ENCODE results near the gene GTF2IRD2.
A peak's percentile ranks its signal among the peaks of the same experiment; 100 is the strongest.
"Not testable (repeated sequence)": the region's sequence is repeated elsewhere in the genome, so short reads cannot be mapped to it uniquely, and the experiment has no call there.

Gene GTF2IRD2

GRCh38 chr7:74797848-74798622 is 53.4 kb downstream of the GTF2IRD2 start:
- DNase-seq (ENCODE audit: low read depth, low spot score); H3K4me3 ChIP-seq (ENCODE audit: low read length): not testable (repeated sequence)

- not testable (repeated sequence) for DNase-seq (ENCODE audit: low read depth, low spot score); H3K4me3 ChIP-seq (ENCODE audit: low read length)
Observed at GRCh38 chr7:74789200-74789736, 62.1 kb downstream of the GTF2IRD2 start.

GRCh38 chr7:74788369-74789150 is 62.8 kb downstream of the GTF2IRD2 start:
- DNase-seq (ENCODE audit: low read depth, low spot score): peak; percentile 67
- H3K4me3 ChIP-seq (ENCODE audit: low read length): not testable (repeated sequence)

GRCh38 chr7:74783595-74783994 is 67.8 kb downstream of the GTF2IRD2 start:
- H3K4me3 ChIP-seq (ENCODE audit: low read length); DNase-seq (ENCODE audit: low read depth, low spot score): not testable (repeated sequence)

- not testable (repeated sequence) for DNase-seq (ENCODE audit: low read depth, low spot score); H3K4me3 ChIP-seq (ENCODE audit: low read length)
Observed at GRCh38 chr7:74781746-74782145, 69.7 kb downstream of the GTF2IRD2 start.

- H3K4me3 ChIP-seq (ENCODE audit: low read length); DNase-seq (ENCODE audit: low read depth, low spot score): not testable (repeated sequence)
Observed at GRCh38 chr7:74779053-74779452, 72.4 kb downstream of the GTF2IRD2 start.

- DNase-seq (ENCODE audit: low read depth, low spot score); H3K4me3 ChIP-seq (ENCODE audit: low read length): not testable (repeated sequence)
Observed at GRCh38 chr7:74775111-74775510, 76.3 kb downstream of the GTF2IRD2 start.

GRCh38 chr7:74773760-74774750 is 77.3 kb downstream of the GTF2IRD2 start, which contains the start of gene NCF1:
NCF1 (plus strand) TSS chr7:74774011; CDS start chr7:74774032, 21 bp downstream.
- not testable (repeated sequence) for DNase-seq (ENCODE audit: low read depth, low spot score); H3K4me3 ChIP-seq (ENCODE audit: low read length)

- H3K4me3 ChIP-seq (ENCODE audit: low read length); DNase-seq (ENCODE audit: low read depth, low spot score): not testable (repeated sequence)
Observed at GRCh38 chr7:74772093-74772492, 79.3 kb downstream of the GTF2IRD2 start.

- not testable (repeated sequence) for DNase-seq (ENCODE audit: low read depth, low spot score); H3K4me3 ChIP-seq (ENCODE audit: low read length)
Observed at GRCh38 chr7:74770062-74770461, 81.3 kb downstream of the GTF2IRD2 start.

- H3K4me3 ChIP-seq (ENCODE audit: low read length); DNase-seq (ENCODE audit: low read depth, low spot score): not testable (repeated sequence)
Observed at GRCh38 chr7:74766991-74767390, 84.4 kb downstream of the GTF2IRD2 start.

GRCh38 chr7:74766509-74766908 is 84.9 kb downstream of the GTF2IRD2 start:
- H3K4me3 ChIP-seq (ENCODE audit: low read length); DNase-seq (ENCODE audit: low read depth, low spot score): not testable (repeated sequence)

- not testable (repeated sequence) for H3K4me3 ChIP-seq (ENCODE audit: low read length); DNase-seq (ENCODE audit: low read depth, low spot score)
Observed at GRCh38 chr7:74765205-74765918, 86.0 kb downstream of the GTF2IRD2 start.

- not testable (repeated sequence) for DNase-seq (ENCODE audit: low read depth, low spot score); H3K4me3 ChIP-seq (ENCODE audit: low read length)
Observed at GRCh38 chr7:74758982-74759381, 92.4 kb downstream of the GTF2IRD2 start.

GRCh38 chr7:74758268-74758667 is 93.1 kb downstream of the GTF2IRD2 start:
- not testable (repeated sequence) for DNase-seq (ENCODE audit: low read depth, low spot score); H3K4me3 ChIP-seq (ENCODE audit: low read length)

- DNase-seq (ENCODE audit: low read depth, low spot score): not testable (repeated sequence)
Observed at GRCh38 chr7:74756673-74757072, 94.7 kb downstream of the GTF2IRD2 start.

GRCh38 chr7:74753921-74754482 is 97.4 kb downstream of the GTF2IRD2 start:
- DNase-seq (ENCODE audit: low read depth, low spot score); H3K4me3 ChIP-seq (ENCODE audit: low read length): not testable (repeated sequence)

More at GRCh38 chr7:74756673-74757072, 94.7 kb downstream of the GTF2IRD2 start:
- not testable (repeated sequence) for H3K4me3 ChIP-seq (ENCODE audit: low read length)
